Hepatocyte (in vitro differentiated cells): ENCODE data around the gene C4orf50.

Experiments used
- CTCF ChIP-seq: fragments of 200-600 bp; sonication (generic); IDR thresholded peaks from 2 replicates; pipeline ENCODE4 v1.5.1; 2016; ENCODE audit warnings: antibody characterized with exemption, mild to moderate bottlenecking; ENCODE audit not compliant: poor library complexity
- EZH2phosphoT487 ChIP-seq: fragments of 200-600 bp; sonication (generic); IDR thresholded peaks from one replicate; pipeline ENCODE4 v1.6.1; 2018; ENCODE audit warnings: antibody characterized with exemption, mild to moderate bottlenecking, low read depth, moderate library complexity; ENCODE audit not compliant: unreplicated experiment, severe bottlenecking

GRCh38 chr4:5993876-5994811, 24.1 kb downstream of the C4orf50 start:
- no peak for TF ChIP-seq EZH2phosphoT487
- no peak for TF ChIP-seq CTCF
